ENCODE data around the gene CHSY3. TPM values are rescaled to one million over a fixed set of nuclear protein-coding genes. Genes with fewer than 3 reads are reported as not detected.

Gene CHSY3
- total RNA-seq, result 0.15 and 0.62 TPM in 2 replicates

GRCh38 chr5:129904102-129904666, at the start of gene CHSY3:
Gene CHSY3 (plus strand): TSS chr5:129904465.

Other genes starting within 250 kb of the CHSY3 start
- gene MINAR2, start 156.4 kb upstream of the CHSY3 start, total RNA-seq, result not detected in 2 replicates